NCI-H1694 (cell line): ENCODE results near the gene CCL26.
A peak's percentile ranks its signal among the peaks of the same experiment; 100 is the strongest.
"Not testable (repeated sequence)": the region's sequence is repeated elsewhere in the genome, so short reads cannot be mapped to it uniquely, and the experiment has no call there.

ENCODE experiments used
- DNase-seq: peaks from one replicate; lab custom pipeline; 2025; lab: John Stamatoyannopoulos, UW

CCL26 gene

GRCh38 chr7:75792567-75792966, 20.6 kb upstream of the CCL26 start:
- DNase-seq, result not testable (repeated sequence)

- DNase-seq, result no peak
These were observed 17.4 kb upstream of the CCL26 start for GRCh38 chr7:75789361-75789924.

- DNase-seq, result not testable (repeated sequence)
These were observed 16.3 kb upstream of the CCL26 start for GRCh38 chr7:75788154-75788847.

DNA sequence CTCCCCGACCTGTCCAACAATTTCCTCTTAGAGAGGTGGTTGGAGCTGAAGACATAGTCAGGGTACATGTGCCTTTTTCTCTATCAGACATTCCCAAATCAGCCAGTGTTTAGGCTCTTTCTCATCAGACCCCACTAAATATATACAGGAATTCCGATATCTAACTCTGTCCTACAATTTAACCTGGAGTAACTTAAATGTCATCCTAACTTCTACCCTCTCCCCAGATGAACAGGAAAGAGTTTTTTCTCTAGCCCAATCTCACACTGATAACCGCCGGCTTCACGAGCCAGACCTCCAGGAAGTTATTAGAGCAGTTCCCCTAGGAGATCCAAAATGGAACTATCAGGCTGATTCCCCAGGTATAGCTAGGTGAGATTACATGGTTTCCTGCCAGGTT, 11.0 kb upstream of the CCL26 start:
- not testable (repeated sequence) for DNase-seq

- not testable (repeated sequence) for DNase-seq
These were observed 8.7 kb upstream of the CCL26 start for GRCh38 chr7:75780647-75781273.

DNA sequence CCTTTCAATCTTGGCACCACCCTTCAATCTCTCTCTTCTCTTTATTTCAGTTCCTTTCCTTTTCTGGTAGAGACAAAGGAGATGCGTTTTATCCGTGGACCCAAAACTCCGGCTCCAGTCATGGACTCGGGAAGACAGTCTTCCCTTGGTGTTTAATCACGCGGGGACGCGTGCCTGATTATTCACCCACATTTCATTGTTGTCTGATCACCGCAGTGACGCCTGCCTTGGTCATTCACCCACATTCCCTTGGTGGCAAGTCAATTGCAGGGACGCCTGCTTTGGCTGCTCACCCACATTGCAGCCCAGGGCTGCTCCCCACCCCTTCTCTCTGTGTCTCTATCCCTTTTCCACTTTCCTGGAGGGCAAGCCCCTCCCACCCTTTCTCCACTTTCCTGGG, 7.5 kb upstream of the CCL26 start:
- not testable (repeated sequence) for DNase-seq

DNA sequence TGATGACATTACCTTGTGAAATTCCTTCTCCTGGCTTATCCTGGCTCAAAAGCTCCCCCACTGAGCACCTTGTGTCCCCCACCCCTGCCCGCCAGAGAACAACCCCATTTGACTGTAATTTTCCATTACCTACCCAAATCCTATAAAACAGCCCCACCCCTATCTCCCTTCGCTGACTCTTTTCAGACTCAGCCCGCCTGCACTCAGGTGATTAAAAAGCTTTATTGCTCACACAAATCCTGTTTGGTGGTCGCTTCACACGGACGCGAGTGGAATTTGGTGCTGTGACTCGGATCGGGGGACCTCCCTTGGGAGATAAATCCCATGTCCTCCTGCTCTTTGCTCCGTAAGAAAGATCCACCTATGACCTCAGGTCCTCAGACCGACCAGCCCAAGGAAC, 7.0 kb upstream of the CCL26 start:
- not testable (repeated sequence) for DNase-seq

DNA sequence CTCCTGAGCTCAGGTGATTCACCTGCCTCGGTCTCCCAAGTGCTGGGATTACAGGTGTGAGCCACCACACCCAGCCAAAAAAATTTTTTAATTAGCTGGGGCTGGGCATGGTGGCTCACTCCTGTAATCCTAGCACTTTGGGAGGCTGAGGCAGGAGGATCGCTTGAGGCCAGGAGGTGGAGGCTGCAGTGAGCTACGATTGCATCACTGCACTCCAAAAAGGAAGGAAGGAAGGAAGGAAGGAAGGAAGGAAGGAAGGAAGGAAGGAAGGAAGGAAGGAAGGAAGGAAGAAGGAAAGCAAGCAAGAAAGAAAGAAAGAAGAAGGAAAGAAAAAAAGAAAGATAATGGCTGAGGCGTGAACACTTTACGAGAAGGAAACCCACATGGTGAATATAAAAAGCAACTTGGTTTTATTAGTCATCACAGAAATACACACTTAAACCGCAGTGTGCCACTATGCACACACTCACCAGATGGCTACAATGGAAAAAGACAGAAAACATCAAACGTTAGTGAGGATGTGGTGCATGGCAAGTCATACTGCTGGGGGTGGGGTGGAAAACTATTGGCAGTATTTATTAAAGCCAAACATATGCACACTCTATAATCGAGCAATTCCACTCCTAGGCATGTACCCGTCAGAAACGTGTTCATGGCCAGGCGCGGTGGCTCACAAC, 4.4 kb upstream of the CCL26 start:
- peak; percentile 88 for DNase-seq

DNA sequence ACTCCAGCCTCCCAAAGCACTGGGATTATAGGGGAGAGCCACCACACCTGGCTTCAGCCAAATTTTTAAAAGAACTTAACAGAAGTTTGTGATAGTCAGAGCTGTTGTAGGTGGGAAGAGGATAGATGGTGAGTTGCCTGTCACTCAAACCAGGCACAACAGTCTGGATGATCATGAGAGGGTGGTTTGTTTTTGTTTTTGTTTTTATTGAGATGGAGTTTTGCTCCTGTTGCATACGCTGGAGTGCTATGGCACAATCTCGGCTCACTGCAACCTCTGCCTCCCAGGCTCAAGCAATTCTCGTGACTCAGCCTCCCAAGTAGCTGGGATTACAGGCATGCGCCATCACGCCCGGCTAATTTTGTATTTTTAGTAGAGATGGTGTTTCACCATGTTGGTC, 1.9 kb upstream of the CCL26 start:
- DNase-seq, result not testable (repeated sequence)

DNA sequence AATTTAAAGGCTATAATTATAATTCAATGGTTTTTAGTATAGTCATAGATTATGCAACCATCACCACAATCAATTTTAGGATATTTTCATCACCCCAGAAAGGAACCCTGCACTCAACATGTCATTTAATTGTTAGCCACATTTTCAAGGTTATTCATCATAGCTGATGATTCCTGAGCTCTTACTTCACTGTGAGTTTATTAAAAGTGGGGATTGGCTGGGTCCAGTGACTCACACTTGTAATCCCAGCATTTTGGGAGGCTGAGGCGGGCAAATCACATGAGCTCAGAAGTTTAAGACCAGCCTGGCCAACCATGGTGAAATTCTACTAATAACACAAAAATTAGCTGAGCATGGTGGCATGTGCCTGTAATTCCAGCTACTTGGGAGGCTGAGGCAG, 787 bp downstream of the CCL26 start:
- DNase-seq, result no peak

GRCh38 chr7:75762350-75762917, 9.6 kb downstream of the CCL26 start:
- DNase-seq, result peak; percentile 58

- DNase-seq, result not testable (repeated sequence)
These were observed 10.2 kb downstream of the CCL26 start for GRCh38 chr7:75761801-75762200.

- DNase-seq, result no peak
These were observed 13.5 kb downstream of the CCL26 start for GRCh38 chr7:75758491-75758890.

DNA sequence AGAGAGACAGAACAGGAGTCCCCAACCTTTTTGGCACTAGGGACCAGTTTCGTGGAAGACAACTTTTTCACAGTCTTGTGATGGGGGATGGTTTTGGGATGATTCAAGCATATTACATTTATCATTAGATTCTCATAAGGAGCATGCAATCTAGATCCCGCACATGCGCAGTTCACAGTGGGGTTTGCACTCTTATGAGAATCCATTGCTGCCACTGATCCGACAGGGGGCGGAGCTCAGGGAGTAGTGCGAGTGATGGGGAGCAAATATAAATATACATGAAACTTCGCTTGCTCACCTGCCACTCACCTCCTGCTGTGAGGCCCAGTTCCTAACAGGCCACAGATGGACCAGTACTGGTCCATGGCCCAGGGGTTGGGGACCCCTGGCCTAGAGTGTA, 14.2 kb downstream of the CCL26 start:
- no peak for DNase-seq

- no peak for DNase-seq
These were observed 14.9 kb downstream of the CCL26 start for GRCh38 chr7:75756991-75757676.

DNA sequence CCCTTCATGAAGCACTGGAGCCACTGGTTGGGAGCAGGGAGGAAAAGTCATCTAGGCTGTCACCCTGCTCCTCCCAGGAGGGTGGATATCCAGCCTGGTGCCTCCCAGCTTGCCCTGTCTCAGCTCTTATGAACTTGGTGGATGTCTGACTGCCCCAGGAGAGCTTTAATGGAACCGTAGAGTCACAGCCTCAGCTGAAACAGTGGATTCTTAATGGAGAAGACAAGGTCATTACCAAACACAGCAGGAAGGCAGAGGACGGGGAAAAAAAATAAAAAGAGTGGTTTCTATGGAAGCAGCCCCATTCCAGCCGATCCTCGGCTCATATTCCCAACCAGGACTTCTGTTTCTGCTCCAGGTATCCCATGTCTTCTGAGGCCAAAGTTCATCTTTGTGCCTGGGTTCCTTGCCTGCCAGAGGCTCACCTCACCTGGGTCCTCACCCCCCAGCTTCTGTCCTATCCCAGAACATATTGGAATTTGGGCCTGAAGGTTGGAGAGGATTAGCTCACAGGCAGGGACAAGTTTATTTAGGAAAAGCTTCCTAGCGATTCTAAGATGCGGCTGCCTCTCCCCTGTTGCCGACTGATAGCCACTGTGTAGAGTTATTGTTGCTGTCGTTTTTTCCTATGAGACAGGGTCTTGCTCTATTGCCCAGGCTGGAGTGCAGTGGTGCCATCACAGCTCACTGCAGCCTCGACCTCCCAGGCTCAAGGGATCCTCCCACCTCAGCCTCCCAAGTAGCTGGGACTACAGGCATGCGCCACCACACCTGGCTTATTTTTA, 15.6 kb downstream of the CCL26 start:
- DNase-seq, result no peak

- DNase-seq, result no peak
These were observed 28.6 kb downstream of the CCL26 start for GRCh38 chr7:75743455-75743859.

DNA sequence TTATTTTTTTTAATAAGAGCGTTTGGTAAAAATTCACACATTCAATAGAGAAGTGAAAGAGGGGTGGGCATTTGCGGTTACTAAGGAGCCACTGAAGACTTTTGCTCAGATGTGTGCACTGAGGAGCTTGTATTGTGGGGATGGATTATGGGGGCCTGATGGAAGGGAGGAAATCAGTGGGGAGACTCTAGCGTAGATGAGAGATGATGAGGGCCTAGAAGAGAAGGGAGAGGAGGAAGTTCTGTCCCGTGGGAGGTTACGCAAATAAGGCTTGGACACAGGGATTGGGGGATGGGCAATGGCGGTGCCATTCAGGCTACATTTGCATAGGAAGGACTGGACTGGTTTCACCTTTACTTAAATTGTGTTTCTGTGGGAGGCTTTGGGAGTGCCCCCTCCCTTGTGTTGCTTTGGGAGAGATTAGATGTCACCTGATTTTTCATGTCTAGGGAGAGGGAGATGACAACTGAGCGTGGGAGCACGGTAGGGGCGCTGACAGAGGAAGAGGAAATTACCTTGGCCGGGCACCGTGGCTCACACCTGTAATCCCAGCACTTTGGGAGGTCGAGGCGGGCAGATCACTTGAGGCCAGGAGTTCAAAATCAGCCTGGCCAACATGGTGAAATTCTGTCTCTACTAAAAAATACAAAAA, 31.0 kb downstream of the CCL26 start:
- no peak for DNase-seq

GRCh38 chr7:75739796-75740672, 32.0 kb downstream of the CCL26 start:
- DNase-seq, result no peak
